CD4-positive, alpha-beta T cell treated with Interleukin-17A for 4 hours (primary cell): Measurements from ENCODE around the gene TOM1.
"Not testable (repeated sequence)": the region's sequence is repeated elsewhere in the genome, so short reads cannot be mapped to it uniquely, and the experiment has no call there.

Experiments used
- DNase-seq: peaks from one replicate; pipeline ENCODE4 v3.0.0-alpha.2; 2020; ENCODE audit warnings: mixed read lengths

Gene TOM1

GRCh38 chr22:35375526-35375925, 75.8 kb downstream of the TOM1 start:
- no peak for DNase-seq

- DNase-seq, result peak; percentile 34
Observed at GRCh38 chr22:35376728-35377472, 77.2 kb downstream of the TOM1 start.

- no peak for DNase-seq
Observed at GRCh38 chr22:35377735-35378134, 78.0 kb downstream of the TOM1 start.

GRCh38 chr22:35378621-35379020, 78.9 kb downstream of the TOM1 start:
- DNase-seq, result no peak

- DNase-seq, result no peak
Observed at GRCh38 chr22:35379146-35379993, 79.7 kb downstream of the TOM1 start.

GRCh38 chr22:35380013-35380412, 80.3 kb downstream of the TOM1 start:
- no peak for DNase-seq

- DNase-seq, result peak; percentile 60
Observed at GRCh38 chr22:35380537-35381423, 81.1 kb downstream of the TOM1 start, which contains the start of gene HMOX1. Gene HMOX1, plus strand, starts transcription at chr22:35381096. Its CDS starts 78 bp downstream, at chr22:35381174.

GRCh38 chr22:35381424-35382009, 81.8 kb downstream of the TOM1 start:
- no peak for DNase-seq

- DNase-seq, result no peak
Observed at GRCh38 chr22:35383679-35384071, 84.0 kb downstream of the TOM1 start.

GRCh38 chr22:35384527-35384926, 84.8 kb downstream of the TOM1 start:
- DNase-seq, result no peak

- DNase-seq, result no peak
Observed at GRCh38 chr22:35384975-35385588, 85.4 kb downstream of the TOM1 start.

GRCh38 chr22:35386670-35387288, 87.1 kb downstream of the TOM1 start:
- no peak for DNase-seq

- DNase-seq, result no peak
Observed at GRCh38 chr22:35390933-35391332, 91.2 kb downstream of the TOM1 start.

- DNase-seq, result no peak
Observed at GRCh38 chr22:35392357-35392756, 92.7 kb downstream of the TOM1 start.

- no peak for DNase-seq
Observed at GRCh38 chr22:35393116-35394010, 93.7 kb downstream of the TOM1 start.

GRCh38 chr22:35394011-35394312, 94.3 kb downstream of the TOM1 start:
- no peak for DNase-seq

GRCh38 chr22:35394810-35395563, 95.3 kb downstream of the TOM1 start:
- no peak for DNase-seq

- not testable (repeated sequence) for DNase-seq
Observed at GRCh38 chr22:35396622-35397021, 96.9 kb downstream of the TOM1 start.

- DNase-seq, result no peak
Observed at GRCh38 chr22:35397095-35397904, 97.6 kb downstream of the TOM1 start.
